ENCODE measurements around the gene RBM20.

Gene RBM20

GRCh38 chr10:110813743-110814472 is 169.8 kb downstream of the RBM20 start:
- Histone ChIP-seq H3K4me1 (ENCODE audit: control insufficient read depth, low read depth, low read length) (no peaks in the 10 kb centered on the region), H3K4me2 (ENCODE audit: low read length) (no peak overlapping the region), H4K5ac (ENCODE audit: low read length) (no peak overlapping the region), H4K8ac (ENCODE audit: low read depth, low read length) (no peak overlapping the region), H3K27ac (ENCODE audit: low read depth, low read length) (no peak overlapping the region), H3K4ac (ENCODE audit: low read depth, low read length) (no peak overlapping the region), H2BK120ac (ENCODE audit: low read depth, low read length) (no peak overlapping the region), H3K18ac (ENCODE audit: low read length) (no peak overlapping the region), H3K23ac (ENCODE audit: low read length) (no peak overlapping the region), H3K9ac (ENCODE audit: low read length) (no peak overlapping the region), H3K79me1 (ENCODE audit: low read length) (no peaks in the 10 kb centered on the region), H2BK15ac (replicated peaks; ENCODE audit: low read depth) (no peak overlapping the region), H3K79me2 (ENCODE audit: control insufficient read depth, insufficient read depth, low read length) (no peaks in the 10 kb centered on the region), H3K27me3 (ENCODE audit: insufficient read depth, low read length, poor library complexity) (no peaks in the 10 kb centered on the region), H3K56ac (ENCODE audit: low read length) (no peak overlapping the region), H3K4me3 (ENCODE audit: low read length) (no peak overlapping the region), H2BK5ac (ENCODE audit: low read length) (no peak overlapping the region), H3K36me3 (ENCODE audit: control insufficient read depth, insufficient read depth, low read length) (no peaks in the 10 kb centered on the region), H2AK5ac (ENCODE audit: low read length) (no peak overlapping the region)
- WGBS (ENCODE audit: extremely low coverage, insufficient coverage, low lambda C conversion rate), result no CpG with 5 or more reads among the region's 8 CpGs
- no peak for DNase-seq

- H3K4me1 ChIP-seq (ENCODE audit: control insufficient read depth, low read depth, low read length), result no peaks in the 10 kb centered on the region
- no peak overlapping the region for H4K5ac ChIP-seq (ENCODE audit: low read length)
- no peak overlapping the region for H2BK5ac ChIP-seq (ENCODE audit: low read length)
- no peak overlapping the region for H3K27ac ChIP-seq (ENCODE audit: low read depth, low read length)
- H3K18ac ChIP-seq (ENCODE audit: low read length), result no peak overlapping the region
- H2BK120ac ChIP-seq (ENCODE audit: low read depth, low read length), result no peak overlapping the region
- H3K27me3 ChIP-seq (ENCODE audit: insufficient read depth, low read length, poor library complexity), result no peaks in the 10 kb centered on the region
- no peak overlapping the region for H3K9ac ChIP-seq (ENCODE audit: low read length)
- no peak overlapping the region for H2AK5ac ChIP-seq (ENCODE audit: low read length)
- DNase-seq, result no peak
- no peak overlapping the region for H2BK15ac ChIP-seq (replicated peaks; ENCODE audit: low read depth)
- H3K4me2 ChIP-seq (ENCODE audit: low read length), result no peak overlapping the region
- no peak overlapping the region for H4K8ac ChIP-seq (ENCODE audit: low read depth, low read length)
- no peaks in the 10 kb centered on the region for H3K36me3 ChIP-seq (ENCODE audit: control insufficient read depth, insufficient read depth, low read length)
- H3K4me3 ChIP-seq (ENCODE audit: low read length), result no peak overlapping the region
- H3K23ac ChIP-seq (ENCODE audit: low read length), result no peak overlapping the region
- no peaks in the 10 kb centered on the region for H3K79me2 ChIP-seq (ENCODE audit: control insufficient read depth, insufficient read depth, low read length)
- no peak overlapping the region for H3K56ac ChIP-seq (ENCODE audit: low read length)
- H3K79me1 ChIP-seq (ENCODE audit: low read length), result no peaks in the 10 kb centered on the region
- H3K4ac ChIP-seq (ENCODE audit: low read depth, low read length), result no peak overlapping the region
- no CpG with 5 or more reads among the region's 1 CpG for WGBS (ENCODE audit: extremely low coverage, insufficient coverage, low lambda C conversion rate)
Observed at GRCh38 chr10:110815354-110816004, 171.3 kb downstream of the RBM20 start.

GRCh38 chr10:110817614-110818013 is 173.5 kb downstream of the RBM20 start:
- Histone ChIP-seq H2BK5ac (ENCODE audit: low read length) (no peak overlapping the region), H3K23ac (ENCODE audit: low read length) (no peak overlapping the region), H2AK5ac (ENCODE audit: low read length) (no peak overlapping the region), H2BK15ac (replicated peaks; ENCODE audit: low read depth) (no peak overlapping the region), H3K4me3 (ENCODE audit: low read length) (no peak overlapping the region), H4K8ac (ENCODE audit: low read depth, low read length) (no peak overlapping the region), H3K9ac (ENCODE audit: low read length) (no peak overlapping the region), H3K27me3 (ENCODE audit: insufficient read depth, low read length, poor library complexity) (no peaks in the 10 kb centered on the region), H3K4me1 (ENCODE audit: control insufficient read depth, low read depth, low read length) (no peaks in the 10 kb centered on the region), H3K27ac (ENCODE audit: low read depth, low read length) (no peak overlapping the region), H3K56ac (ENCODE audit: low read length) (no peak overlapping the region), H3K4ac (ENCODE audit: low read depth, low read length) (no peak overlapping the region), H3K36me3 (ENCODE audit: control insufficient read depth, insufficient read depth, low read length) (no peaks in the 10 kb centered on the region), H3K79me1 (ENCODE audit: low read length) (no peaks in the 10 kb centered on the region), H3K4me2 (ENCODE audit: low read length) (no peak overlapping the region), H3K79me2 (ENCODE audit: control insufficient read depth, insufficient read depth, low read length) (no peaks in the 10 kb centered on the region), H2BK120ac (ENCODE audit: low read depth, low read length) (no peak overlapping the region), H3K18ac (ENCODE audit: low read length) (no peak overlapping the region), H4K5ac (ENCODE audit: low read length) (no peak overlapping the region)
- no CpG with 5 or more reads among the region's 4 CpGs for WGBS (ENCODE audit: extremely low coverage, insufficient coverage, low lambda C conversion rate)
- DNase-seq, result no peak

- H3K56ac ChIP-seq (ENCODE audit: low read length), result no peak overlapping the region
- H2BK120ac ChIP-seq (ENCODE audit: low read depth, low read length), result no peak overlapping the region
- H4K8ac ChIP-seq (ENCODE audit: low read depth, low read length), result no peak overlapping the region
- no peak overlapping the region for H2BK15ac ChIP-seq (replicated peaks; ENCODE audit: low read depth)
- no peak overlapping the region for H2AK5ac ChIP-seq (ENCODE audit: low read length)
- no peak overlapping the region for H3K4ac ChIP-seq (ENCODE audit: low read depth, low read length)
- H3K18ac ChIP-seq (ENCODE audit: low read length), result no peak overlapping the region
- H3K27me3 ChIP-seq (ENCODE audit: insufficient read depth, low read length, poor library complexity), result no peaks in the 10 kb centered on the region
- H3K27ac ChIP-seq (ENCODE audit: low read depth, low read length), result no peak overlapping the region
- WGBS (ENCODE audit: extremely low coverage, insufficient coverage, low lambda C conversion rate), result no CpG with 5 or more reads among the region's 8 CpGs
- no peak overlapping the region for H3K23ac ChIP-seq (ENCODE audit: low read length)
- no peaks in the 10 kb centered on the region for H3K79me1 ChIP-seq (ENCODE audit: low read length)
- no peak overlapping the region for H4K5ac ChIP-seq (ENCODE audit: low read length)
- H2BK5ac ChIP-seq (ENCODE audit: low read length), result no peak overlapping the region
- no peak overlapping the region for H3K9ac ChIP-seq (ENCODE audit: low read length)
- no peak overlapping the region for H3K4me2 ChIP-seq (ENCODE audit: low read length)
- no peaks in the 10 kb centered on the region for H3K36me3 ChIP-seq (ENCODE audit: control insufficient read depth, insufficient read depth, low read length)
- peaks cover 6% of the 10 kb centered on the region for H3K4me1 ChIP-seq (ENCODE audit: control insufficient read depth, low read depth, low read length)
- DNase-seq, result no peak
- H3K79me2 ChIP-seq (ENCODE audit: control insufficient read depth, insufficient read depth, low read length), result no peaks in the 10 kb centered on the region
- H3K4me3 ChIP-seq (ENCODE audit: low read length), result no peak overlapping the region
Observed at GRCh38 chr10:110818311-110819256, 174.4 kb downstream of the RBM20 start.

GRCh38 chr10:110820321-110820814 is 176.2 kb downstream of the RBM20 start:
- H2AK5ac ChIP-seq (ENCODE audit: low read length), result no peak overlapping the region
- WGBS (ENCODE audit: extremely low coverage, insufficient coverage, low lambda C conversion rate), result no CpG with 5 or more reads among the region's 8 CpGs
- DNase-seq, result no peak
- no peaks in the 10 kb centered on the region for H3K27me3 ChIP-seq (ENCODE audit: insufficient read depth, low read length, poor library complexity)
- H3K9ac ChIP-seq (ENCODE audit: low read length), result no peak overlapping the region
- H2BK120ac ChIP-seq (ENCODE audit: low read depth, low read length), result no peak overlapping the region
- H3K4me1 ChIP-seq (ENCODE audit: control insufficient read depth, low read depth, low read length), result peaks cover 6% of the 10 kb centered on the region
- H3K36me3 ChIP-seq (ENCODE audit: control insufficient read depth, insufficient read depth, low read length), result no peaks in the 10 kb centered on the region
- H3K4me3 ChIP-seq (ENCODE audit: low read length), result no peak overlapping the region
- no peak overlapping the region for H3K18ac ChIP-seq (ENCODE audit: low read length)
- no peaks in the 10 kb centered on the region for H3K79me2 ChIP-seq (ENCODE audit: control insufficient read depth, insufficient read depth, low read length)
- H4K5ac ChIP-seq (ENCODE audit: low read length), result no peak overlapping the region
- H3K79me1 ChIP-seq (ENCODE audit: low read length), result no peaks in the 10 kb centered on the region
- no peak overlapping the region for H3K56ac ChIP-seq (ENCODE audit: low read length)
- H3K23ac ChIP-seq (ENCODE audit: low read length), result no peak overlapping the region
- H2BK15ac ChIP-seq (replicated peaks; ENCODE audit: low read depth), result no peak overlapping the region
- H3K27ac ChIP-seq (ENCODE audit: low read depth, low read length), result no peak overlapping the region
- no peak overlapping the region for H3K4me2 ChIP-seq (ENCODE audit: low read length)
- no peak overlapping the region for H2BK5ac ChIP-seq (ENCODE audit: low read length)
- no peak overlapping the region for H4K8ac ChIP-seq (ENCODE audit: low read depth, low read length)
- no peak overlapping the region for H3K4ac ChIP-seq (ENCODE audit: low read depth, low read length)
